Neural progenitor cell (in vitro differentiated cells): ENCODE measurements around the gene OR6F1.

Experiments
- EZH2 ChIP-seq: fragments of 200-600 bp; sonication (generic); IDR thresholded peaks from 2 replicates; pipeline ENCODE4 v1.6.1; 2017; ENCODE audit warnings: antibody characterized with exemption, mild to moderate bottlenecking, moderate library complexity
- TF ChIP-seq, protein P1 (sequence below): fragments of 200-600 bp; sonication (generic); IDR thresholded peaks from 2 replicates; pipeline ENCODE4 v1.5.1; 2017; ENCODE audit warnings: antibody characterized with exemption, mild to moderate bottlenecking

DNA sequence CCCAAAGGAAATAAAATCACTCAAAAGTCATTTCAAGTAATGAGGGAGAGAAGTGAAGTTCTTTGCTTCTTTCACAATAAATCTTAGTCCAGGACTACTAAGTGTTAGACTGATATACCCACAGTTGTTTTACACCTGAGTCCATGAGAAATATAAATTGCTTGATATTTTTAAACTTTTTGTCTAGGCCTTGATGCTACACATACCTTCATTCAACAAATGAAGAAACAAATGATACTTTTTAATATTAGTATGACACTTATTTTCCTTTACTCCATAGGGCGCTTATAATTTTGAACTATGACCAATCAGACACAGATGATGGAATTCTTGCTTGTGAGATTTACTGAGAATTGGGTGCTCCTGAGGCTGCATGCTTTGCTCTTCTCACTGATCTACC is 21.9 kb upstream of the OR6F1 start, which contains the start of gene OR14K1:
- TF ChIP-seq, protein P1, sequence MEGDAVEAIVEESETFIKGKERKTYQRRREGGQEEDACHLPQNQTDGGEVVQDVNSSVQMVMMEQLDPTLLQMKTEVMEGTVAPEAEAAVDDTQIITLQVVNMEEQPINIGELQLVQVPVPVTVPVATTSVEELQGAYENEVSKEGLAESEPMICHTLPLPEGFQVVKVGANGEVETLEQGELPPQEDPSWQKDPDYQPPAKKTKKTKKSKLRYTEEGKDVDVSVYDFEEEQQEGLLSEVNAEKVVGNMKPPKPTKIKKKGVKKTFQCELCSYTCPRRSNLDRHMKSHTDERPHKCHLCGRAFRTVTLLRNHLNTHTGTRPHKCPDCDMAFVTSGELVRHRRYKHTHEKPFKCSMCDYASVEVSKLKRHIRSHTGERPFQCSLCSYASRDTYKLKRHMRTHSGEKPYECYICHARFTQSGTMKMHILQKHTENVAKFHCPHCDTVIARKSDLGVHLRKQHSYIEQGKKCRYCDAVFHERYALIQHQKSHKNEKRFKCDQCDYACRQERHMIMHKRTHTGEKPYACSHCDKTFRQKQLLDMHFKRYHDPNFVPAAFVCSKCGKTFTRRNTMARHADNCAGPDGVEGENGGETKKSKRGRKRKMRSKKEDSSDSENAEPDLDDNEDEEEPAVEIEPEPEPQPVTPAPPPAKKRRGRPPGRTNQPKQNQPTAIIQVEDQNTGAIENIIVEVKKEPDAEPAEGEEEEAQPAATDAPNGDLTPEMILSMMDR, result no peak
- no peak for TF ChIP-seq EZH2
